RCC 7860 (cell line): ENCODE data around the gene RABL3.
A peak's percentile ranks its signal among the peaks of the same experiment; 100 is the strongest.
"Not testable (repeated sequence)": the region's sequence is repeated elsewhere in the genome, so short reads cannot be mapped to it uniquely, and the experiment has no call there.

Source experiments
- DNase-seq: peaks from one replicate; pipeline ENCODE4 v3.0.0-alpha.2; 2015; ENCODE audit warnings: low spot score
- FAIRE-seq: peaks from 2 replicates; lab custom pipeline; 2012; peaks lifted over from hg19 to GRCh38; lab: Jason Lieb, UNC

The RABL3 gene

DNA sequence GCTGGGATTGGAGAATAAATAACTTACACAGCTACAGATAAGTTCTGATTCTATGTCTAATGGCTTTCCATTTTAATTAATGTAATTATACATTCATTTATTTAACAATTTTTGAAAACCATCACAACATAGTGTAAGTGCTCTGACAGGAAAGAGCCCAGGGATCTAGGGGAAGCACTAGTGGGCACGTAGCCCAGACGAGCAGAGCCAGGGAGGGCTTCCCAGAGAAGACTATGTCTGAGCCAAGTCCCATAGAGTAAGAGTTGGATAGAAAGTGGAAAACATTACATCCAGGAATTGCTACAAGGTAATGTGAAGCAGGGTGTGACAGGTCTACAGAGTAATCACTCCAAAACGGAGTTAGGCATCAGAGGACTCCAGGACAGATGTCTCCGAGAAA lies 57.4 kb downstream of the RABL3 start:
- no peak for FAIRE-seq

DNA sequence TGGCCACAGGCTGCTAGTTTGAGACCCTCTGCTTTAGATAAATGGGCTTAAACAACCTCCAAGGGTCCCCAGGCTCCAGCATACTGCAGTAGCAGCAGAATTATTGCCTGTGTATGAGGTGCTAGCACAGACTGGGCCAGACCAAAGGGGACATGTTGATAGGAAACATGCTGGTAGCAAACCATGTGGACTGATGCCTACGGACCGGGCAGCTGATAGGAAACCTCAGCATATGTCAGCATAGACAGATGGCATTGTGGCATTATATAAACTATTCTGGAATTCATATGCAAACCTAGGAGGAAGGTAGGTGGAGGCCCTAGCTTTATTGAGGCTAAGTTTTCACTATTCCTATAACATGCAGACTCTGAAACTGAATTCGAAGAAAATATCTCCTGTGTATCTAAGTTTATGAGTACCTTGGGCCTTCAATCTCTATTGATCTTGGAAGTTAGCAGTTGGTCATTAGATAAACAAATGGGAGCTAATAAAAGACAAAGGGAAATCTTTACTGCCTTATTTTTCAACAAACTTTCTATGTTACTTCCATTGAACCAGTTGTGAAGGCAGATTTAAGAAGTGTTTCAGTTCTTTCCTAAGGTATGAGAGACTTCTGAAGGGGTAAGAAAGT lies 58.5 kb downstream of the RABL3 start:
- DNase-seq: no peak
- no peak for FAIRE-seq

More for the DNA sequence above, 57.4 kb downstream of the RABL3 start:
- DNase-seq: no peak

DNA sequence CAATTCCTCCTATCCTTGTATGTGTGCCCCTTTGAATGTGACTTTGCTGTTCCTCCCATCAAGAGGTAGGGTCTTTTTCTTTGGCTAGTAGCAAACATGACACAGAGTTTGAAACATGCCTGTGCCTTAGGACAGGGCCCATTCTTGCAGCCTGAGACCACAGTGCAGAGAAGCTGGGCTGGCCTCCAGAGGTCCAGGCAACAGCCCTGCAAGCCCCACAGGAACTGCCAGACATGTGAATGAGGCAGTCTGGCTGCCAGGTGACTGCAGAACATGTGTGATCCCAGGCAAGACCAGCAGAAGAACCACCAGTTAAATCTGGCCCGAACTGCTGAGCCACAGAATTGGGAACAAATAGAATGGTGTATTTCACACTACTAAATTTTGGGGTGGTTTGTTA lies 59.1 kb downstream of the RABL3 start:
- no peak for DNase-seq
- FAIRE-seq: no peak

DNA sequence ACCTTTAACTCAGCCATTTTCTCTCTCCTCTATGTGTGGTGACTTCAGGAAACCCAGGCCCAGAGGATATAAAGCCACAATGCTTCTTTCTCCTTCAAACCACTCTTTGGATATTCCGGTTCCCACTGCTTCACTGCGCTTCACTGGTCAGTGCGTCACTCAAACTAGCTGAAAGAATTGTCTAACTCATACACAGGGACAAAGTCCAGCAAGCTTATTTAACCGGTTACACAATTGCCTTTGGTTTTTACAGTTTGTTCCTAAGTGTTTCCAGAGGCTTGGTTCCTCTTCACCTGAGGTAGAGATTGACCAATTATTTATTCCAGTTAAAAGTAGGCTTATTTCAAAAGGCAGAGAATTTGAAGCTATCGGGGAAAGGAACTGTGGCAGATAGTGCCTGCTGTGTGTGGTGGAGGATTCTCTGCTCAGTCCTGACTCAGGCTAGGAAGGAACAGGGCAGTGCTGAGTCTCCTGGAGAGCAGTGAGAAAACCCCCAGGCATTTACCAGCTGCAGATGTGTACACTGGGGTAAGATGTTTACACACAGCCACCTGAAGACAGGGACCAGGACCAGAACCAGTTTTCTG lies 60.1 kb downstream of the RABL3 start, which contains the start of gene HGD:
HGD (minus strand) TSS at position 145 of the 587 bp plus-strand sequence; CDS start at position 17, 128 bp downstream.
- peak; percentile 96 for FAIRE-seq
- DNase-seq: peak; percentile 92

DNA sequence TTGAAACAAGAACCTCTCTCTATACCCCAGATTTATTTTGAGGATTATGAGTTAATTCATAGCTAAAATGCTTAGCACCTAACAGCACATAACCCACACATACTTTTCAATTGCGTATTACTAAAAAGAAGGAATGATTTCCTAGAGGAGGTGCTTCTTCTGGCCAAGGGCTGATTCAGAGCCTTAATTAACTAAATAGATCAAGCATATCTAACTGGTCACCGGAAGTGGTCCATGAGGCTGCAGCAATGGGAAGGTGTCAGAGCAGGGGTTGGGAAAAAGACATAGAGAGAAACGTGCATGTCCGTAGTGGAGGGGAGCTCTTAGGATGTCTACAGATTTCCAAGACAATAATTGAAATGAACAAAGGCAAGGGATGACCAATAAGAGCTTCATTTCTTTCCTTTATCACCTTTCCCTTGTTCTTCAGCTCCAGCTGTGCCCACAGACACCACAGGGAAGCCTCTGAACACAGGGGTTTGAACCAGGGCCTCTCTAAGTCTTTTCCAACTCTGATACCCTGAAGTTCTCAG lies 60.7 kb downstream of the RABL3 start:
- FAIRE-seq (peak; percentile 79), DNase-seq (peak; percentile 67)

DNA sequence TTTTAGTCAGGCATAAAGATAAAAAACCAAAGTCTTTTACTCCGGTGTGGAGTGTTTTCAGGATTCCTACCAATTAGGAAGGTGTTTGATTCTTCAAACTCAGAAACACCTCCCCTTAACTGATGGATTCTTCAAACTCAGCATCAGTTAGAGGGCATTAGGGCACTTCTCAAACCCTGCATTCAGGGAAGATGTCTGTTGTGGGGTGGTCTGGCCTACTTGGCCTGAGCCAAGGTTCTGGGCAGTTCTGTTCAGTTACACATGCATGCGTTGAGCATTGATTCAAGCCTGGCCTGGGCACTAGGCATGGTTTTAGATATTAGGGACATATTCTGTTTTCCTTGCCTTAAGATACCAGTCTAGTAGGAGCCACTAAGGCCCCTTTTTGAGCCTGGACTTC lies 61.3 kb downstream of the RABL3 start:
- no peak for DNase-seq
- no peak for FAIRE-seq

DNA sequence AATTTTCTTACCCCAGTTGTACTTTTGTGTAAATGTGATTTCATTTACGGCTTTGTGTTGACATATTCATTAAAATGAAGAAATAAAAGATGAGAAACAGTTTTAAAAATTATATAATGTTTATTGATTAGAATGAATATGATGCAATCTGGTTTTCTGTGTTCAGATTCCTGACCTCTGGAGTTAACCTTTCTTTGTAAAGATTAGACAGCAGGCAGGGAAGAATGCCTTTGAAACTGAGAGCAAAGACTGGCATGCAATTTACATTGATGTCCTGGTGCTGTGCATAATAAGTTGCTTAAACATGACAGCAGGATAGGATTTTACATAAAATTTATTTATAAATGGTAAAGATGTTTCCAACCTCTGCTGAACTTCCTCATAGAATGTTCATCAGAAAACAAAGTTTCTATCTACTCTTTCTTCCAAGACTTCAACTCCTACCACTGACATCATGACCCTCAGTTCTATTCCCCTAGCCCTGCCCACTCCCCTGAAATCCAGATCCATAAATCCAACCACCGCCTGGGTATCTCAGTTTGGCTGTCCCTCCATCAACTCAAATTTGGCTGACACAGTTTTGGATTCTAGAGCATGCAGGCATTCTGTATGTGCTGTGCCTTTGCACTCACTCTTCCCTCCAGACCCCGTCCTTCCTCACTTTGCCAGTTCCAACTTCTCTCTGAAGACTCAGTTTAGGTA lies 62.0 kb downstream of the RABL3 start:
- FAIRE-seq: peak; percentile 21
- no peak for DNase-seq

DNA sequence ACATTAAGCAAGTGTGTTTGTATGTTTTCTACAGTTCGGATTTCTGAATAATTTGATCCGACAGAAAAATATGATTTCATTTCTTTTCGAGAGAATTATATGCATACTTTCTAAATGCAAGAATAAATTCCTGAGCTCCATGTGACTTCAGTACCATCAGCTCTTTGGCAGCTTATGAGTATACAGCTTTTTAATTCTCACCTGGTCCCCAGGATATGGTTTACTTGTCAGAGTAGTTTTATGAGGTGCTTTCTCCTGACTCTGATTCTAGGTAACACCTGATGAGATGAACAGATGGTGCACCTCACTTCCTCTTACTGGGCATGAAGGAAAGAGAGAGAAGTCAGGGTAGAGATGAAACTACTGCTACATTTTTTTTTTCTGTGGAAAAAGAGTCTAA lies 63.3 kb downstream of the RABL3 start:
- DNase-seq: no peak
- FAIRE-seq: peak; percentile 12

DNA sequence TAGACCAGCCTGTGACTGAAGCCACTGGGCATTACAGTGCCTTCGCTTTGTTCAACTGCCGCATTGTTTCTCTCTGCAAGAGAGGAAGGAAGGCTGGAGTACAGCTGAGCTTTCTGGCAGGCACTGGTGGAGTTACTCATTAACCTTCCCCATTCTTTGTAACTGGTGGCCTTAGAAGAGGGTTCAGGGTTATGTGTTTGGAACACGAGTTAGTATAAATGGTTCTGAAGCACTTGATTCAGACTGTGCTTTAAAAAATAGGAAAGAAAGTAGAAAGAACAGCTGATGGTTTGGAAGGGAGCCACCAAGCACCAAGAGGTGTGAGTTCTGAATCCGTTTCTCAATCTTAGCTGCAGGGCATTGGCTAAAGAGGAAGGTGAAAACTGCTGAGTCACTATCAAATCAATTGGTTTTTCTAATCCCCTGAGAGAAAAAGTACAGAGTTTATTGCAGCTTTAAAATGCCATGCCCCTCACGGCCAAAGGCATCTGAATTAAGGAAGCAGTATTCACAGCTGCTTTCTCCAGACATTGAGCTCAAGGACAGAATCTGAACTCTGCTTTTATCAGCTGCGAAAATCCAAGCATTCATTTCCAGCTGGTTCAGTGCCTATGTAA lies 63.9 kb downstream of the RABL3 start:
- FAIRE-seq (peak; percentile 93), DNase-seq (peak; percentile 86)

DNA sequence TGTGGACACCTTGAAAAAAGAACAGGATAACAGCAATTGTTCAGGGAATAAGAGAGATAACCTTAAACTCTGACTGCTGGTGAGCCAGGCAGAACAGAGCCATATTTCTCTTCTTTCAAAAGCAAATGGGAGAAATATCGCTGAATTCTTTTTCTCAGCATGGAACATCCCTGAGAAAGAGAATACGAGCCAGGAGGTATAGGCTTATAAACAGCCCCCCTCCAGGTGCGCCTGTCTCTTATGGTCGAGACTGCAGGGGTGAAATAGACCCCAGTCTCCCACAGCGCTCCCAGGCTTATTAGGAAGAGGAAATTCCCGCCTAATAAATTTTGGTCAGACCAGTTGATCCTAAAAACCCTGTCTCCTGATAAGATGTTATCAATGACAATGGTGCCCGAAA lies 65.1 kb downstream of the RABL3 start:
- not testable (repeated sequence) for DNase-seq, FAIRE-seq

DNA sequence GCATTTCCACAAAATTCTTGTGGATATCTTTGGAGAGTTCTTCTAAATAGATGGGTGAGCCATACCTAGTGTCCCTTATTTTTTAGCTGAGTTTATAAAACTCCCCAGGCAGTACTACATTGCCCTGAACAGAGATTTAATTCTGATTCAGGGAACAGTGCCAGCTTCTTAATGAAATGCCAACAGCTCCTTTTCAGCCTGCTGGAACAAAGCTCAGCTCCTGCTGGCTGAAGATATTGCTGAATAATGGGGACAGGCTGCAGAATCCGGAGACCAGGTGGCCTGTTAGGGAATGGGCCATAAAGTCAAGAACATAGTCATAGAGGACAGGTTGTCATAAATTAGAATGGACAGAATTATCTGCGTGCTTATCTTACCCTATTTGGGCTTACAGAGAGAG lies 69.2 kb downstream of the RABL3 start:
- FAIRE-seq (no peak), DNase-seq (no peak)

DNA sequence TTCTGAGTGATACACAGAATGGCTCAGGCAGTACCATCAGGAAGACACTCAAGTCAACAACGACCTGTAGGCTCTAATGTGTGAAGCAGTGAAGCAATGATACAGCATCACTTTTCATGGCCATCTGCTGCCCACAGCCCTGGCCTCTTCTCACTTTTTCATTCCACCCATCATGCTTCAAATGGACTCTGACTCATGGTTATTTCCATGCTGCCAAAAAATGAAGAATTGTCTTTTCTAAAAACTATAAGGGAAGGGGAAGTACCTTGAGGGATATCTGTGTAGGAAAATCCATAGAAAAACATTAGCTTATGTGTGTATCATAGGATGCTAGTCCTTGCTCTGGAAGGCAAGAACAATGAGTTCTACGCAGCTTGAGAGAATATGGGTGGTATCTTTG lies 71.7 kb downstream of the RABL3 start:
- FAIRE-seq (no peak), DNase-seq (no peak)

DNA sequence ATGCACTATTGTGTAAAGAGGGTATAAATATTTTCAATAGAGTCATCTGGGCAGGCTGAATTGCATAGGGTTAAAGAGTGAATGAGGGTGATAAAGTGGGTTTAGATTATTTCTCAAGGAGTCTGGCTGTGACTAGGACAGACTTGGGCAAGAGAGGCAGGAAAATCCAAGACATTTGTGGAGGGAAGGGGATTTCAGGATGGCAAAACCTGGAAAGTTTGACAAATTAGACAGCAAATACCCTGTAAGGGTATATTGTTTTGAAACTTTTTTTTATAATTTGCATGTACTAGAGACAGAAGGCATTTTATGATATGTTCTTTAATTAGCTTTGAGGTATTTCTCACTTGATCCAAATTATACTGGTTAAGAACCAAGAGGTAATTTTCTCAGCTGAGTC lies 77.4 kb downstream of the RABL3 start:
- FAIRE-seq (no peak), DNase-seq (no peak)

DNA sequence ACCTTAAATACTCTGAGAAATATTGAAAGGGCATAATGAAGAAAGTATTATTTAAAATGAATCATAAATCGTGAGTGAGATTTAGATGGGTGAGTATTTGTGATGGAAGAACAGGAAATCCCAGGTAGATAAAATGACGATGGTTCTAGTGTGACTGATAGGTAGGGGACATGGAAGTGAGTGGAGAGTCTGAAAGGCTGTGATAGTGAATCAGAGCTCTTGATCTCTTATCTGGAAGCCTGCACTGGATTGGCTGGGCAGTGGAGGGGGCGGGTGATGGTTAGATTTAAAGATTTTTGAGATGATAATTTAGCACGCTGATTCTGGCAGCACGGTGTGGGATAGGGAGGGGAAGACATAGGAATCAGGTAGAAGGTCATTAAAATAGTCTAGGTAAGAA lies 80.4 kb downstream of the RABL3 start:
- no peak for DNase-seq
- no peak for FAIRE-seq

DNA sequence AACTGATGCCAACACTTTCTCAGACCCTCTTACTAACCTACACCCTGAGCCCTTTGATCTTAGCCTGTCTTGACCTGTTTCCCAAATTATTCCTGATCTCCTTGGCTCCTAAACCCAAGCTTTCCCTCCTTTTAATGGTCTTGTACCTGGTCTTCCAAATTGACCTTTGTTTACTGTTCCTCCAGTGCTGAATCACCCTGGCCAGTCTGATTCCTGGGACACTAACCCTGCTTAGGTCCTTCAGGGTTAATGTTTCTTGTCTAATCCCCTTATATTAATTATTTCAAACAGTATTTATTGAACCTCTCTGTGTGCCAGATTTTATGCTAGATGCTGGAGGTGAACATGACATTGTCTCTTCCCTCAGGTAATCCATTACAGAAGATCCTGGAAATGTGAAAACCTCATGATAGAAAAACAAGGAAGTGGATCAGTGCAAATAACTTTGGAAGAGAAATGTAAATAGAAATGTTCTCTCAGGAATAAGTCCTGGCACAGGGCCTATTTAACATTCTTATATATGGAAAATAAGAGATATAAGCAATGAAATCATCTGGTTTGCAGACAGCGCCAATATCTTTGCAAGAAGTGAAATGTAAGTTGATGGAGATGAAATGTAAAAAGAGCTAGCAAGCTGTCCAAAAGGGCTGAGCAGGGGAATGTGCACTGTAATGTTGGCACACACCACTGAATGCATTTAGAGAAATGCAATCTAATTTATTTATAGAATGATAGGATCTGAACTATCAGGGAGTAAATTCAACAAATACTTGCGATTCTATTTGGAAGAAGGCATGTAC lies 81.0 kb downstream of the RABL3 start:
- FAIRE-seq (no peak), DNase-seq (no peak)

DNA sequence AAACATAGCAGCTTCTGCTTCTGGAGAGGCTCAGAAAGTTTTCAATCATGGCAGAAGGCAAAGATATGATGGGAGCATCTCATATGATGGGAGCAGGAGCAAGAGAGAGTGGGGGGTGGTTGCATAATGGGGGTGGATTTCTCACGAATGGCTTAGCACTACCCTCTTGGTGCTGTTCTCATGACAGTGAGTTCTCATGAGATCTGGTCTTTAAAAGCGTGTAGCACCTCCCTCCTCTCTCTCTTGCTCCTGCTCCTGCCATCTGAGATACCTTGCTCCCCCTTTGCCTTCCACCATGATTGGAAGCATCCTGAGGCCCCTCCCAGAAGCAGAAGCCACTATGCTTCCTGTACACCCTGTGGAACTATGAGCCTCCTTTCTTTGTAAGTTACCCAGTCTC lies 82.5 kb downstream of the RABL3 start:
- DNase-seq: no peak
- no peak for FAIRE-seq

DNA sequence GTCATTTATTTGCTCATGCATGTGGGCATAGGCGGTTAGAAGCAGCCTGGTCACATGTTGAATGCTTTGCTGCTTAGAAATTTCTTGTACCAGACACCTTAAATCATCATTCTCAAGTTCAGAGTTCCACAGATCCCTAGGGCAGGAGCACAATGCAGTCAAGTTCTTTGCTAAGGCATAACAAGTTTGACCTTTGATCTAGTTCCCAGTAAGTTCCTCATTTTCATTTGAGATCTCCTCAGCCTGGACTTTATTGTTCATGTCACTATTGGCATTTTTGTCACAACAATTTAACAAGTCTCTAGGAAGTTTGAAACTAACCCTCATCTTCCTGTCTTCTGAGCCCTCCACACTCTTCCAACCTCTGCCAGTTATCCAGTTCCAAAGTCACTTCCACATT lies 83.0 kb downstream of the RABL3 start:
- FAIRE-seq: no peak
- DNase-seq: no peak

DNA sequence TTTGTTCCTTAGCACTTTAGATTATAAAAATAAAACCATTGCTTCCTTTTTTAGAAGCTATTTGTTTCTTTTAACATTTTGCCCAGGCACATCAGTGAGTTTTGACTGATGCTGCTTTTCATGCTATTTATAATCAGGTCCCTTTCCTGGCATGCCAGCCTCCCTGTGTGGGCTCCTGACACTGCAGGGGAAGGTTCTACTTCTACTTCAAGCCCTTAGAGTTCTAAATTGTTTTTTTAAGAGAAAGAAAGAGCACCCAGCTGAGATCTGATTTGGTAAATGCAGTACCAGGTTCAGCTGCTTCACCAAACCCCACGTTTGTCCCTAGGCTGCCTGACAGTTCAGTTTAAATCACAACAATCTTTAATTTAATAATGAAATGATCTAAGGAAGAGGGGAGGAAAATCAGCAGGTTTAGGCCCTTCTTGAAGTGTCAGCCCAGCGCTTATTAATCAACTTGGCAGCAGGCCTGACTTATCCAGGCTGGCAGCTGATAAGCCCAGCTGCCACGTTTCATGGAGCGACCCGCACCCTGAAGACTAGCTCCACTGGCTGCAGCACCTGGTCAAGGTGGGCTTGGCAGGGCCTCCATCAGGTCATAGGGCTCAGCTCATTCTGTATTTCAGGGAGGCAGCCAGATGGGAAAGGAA lies 89.3 kb downstream of the RABL3 start:
- no peak for DNase-seq

DNA sequence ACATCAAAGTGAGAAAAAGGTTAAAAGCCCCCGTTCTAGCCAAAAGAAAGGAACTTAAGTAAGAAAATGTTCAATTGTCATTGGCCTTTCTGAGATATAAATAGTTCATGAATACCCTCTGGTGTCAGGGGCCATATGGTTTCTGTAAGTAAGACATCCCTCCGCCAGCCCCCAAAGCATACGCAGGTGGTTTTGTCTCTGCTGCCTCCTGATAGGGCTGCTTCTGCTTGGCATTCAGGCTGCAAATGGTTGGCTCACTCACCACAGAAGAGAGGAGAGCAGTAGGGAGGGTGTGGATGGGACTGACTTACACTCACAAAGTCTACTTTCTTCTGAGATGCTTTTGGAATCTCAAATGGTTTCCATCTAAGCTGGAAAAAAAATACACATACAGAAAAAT lies 90.0 kb downstream of the RABL3 start:
- no peak for FAIRE-seq
- no peak for DNase-seq

More for the DNA sequence above, 89.3 kb downstream of the RABL3 start:
- no peak for FAIRE-seq

DNA sequence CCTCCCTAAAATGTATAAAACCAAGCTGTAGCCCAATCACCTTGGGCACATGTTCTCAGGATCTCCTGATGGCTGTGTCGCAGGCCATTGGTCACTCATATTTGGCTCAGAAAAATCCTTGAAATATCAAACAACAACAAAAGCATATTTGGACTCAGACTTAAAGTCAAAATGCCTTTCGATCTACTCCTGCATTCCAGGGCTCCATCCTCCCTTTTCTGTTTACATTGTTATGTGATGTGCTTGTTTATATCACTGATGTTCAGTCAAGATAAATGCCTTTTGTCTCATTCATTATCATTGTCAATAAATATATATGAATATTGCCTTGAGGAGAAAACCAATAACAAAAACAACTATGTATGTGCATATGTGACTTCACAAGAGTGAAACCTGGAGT lies 92.0 kb downstream of the RABL3 start:
- no peak for DNase-seq
- FAIRE-seq: no peak
